ENCODE results near the gene TMEM50B.

GRCh38 chr21:33403128-33403785, 76.5 kb downstream of the TMEM50B start, which contains the start of gene IFNGR2:
- TF ChIP-seq ARNTL (CRISPR knock-in tag; IDR thresholded peaks at IDR 0.05; ENCODE audit: borderline replicate concordance, low read depth) (no peak), CSDC2 (CRISPR knock-in tag; IDR thresholded peaks at IDR 0.05) (no peak), TCF4 (CRISPR knock-in tag; IDR thresholded peaks at IDR 0.05; ENCODE audit: borderline replicate concordance) (no peak), ZFP3 (CRISPR knock-in tag; IDR thresholded peaks at IDR 0.05) (no peak)
